HG02588 (cell line): ENCODE results near the gene PWWP2B.

Experiments used
- ATAC-seq: cut with Tn5 transposase; IDR thresholded peaks from one replicate; pipeline ENCODE4 v1.9.1; 2021; ENCODE audit warnings: mild to moderate bottlenecking, moderate library complexity; ENCODE audit not compliant: unreplicated experiment

PWWP2B gene

GRCh38 chr10:132444877-132445351 is 47.9 kb downstream of the PWWP2B start:
- ATAC-seq = no peak

DNA sequence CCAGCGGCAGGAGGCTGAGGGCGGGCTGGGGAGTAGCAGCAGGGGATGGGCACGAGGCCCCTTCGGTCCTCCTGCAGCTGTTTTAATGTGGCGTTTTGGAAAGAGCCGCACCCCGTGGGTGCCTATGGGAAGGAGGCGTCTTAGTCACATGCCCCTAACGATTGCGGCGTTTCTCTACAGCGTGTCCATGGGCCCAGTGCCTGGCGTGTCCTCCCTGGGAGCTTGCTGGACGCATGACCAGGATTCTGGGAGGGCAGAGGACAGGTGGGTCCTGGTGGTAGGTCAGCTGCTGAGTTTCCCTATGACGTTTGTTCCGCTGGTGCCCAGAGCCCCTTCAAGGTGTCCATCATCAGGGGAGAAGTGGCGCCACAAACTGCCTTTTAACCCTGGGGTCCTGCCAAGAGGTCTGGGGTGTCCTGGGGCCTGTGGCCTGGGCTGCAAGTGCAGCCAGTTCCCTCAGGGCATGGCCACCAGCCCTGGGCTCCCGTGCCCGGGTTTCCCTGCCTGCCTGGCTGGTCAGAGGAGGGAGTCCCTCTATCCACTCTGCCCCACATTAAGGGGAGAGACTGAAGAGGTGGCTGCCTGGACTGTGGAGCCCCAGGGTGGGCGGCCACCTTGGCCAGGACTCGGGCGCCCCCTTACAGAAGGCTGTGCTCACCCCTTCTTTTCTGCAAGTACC is 48.7 kb downstream of the PWWP2B start:
- ATAC-seq = no peak

DNA sequence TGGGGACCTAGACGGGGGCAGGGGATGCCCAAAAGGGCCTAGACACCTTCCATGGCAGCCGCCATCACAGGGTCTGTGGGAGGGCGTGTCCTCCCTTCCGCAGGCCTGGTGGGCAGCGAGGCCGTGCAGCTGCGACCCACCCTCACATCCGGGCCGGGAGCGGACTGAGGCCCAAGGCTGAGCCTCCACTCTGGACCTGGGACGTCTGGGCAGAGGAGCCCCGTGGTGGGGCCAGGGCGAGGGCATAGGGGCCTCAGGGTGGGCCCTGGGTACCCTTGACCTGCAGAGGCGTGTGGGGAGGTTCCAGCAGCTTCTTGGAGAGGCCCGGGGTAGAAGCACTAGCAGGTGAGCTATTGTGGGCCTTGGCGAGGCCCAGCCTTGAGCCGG is 49.2 kb downstream of the PWWP2B start:
- ATAC-seq = no peak

- ATAC-seq = peak; percentile 50
Observed at GRCh38 chr10:132446661-132447445, 49.9 kb downstream of the PWWP2B start.

- ATAC-seq = no peak
Observed at GRCh38 chr10:132447446-132448247, 50.6 kb downstream of the PWWP2B start.

DNA sequence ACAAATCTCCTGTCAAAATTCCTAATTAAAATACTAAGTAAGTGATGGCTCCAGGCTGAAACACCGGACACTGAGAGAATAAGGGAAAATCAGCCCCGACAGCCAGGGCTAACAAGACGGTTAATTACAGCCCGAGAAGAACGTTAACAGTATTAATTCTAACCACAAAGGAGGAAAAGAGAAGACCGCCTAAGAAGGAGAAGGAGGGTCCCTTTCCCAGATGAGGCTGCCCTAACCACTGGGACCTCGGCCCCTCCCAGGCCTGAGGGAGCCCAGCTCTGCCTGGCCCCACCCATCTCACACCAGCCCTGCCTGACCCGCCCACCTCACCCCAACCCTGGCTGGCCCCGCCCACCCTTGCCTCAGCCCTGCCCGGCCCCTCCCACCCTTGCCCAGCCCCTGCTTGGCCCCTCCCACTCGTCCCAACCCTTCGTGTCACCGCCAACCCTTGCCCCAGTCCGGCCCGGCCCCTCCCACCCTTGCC is 51.3 kb downstream of the PWWP2B start:
- ATAC-seq = no peak

- ATAC-seq = no peak
Observed at GRCh38 chr10:132449051-132449810, 52.2 kb downstream of the PWWP2B start.

DNA sequence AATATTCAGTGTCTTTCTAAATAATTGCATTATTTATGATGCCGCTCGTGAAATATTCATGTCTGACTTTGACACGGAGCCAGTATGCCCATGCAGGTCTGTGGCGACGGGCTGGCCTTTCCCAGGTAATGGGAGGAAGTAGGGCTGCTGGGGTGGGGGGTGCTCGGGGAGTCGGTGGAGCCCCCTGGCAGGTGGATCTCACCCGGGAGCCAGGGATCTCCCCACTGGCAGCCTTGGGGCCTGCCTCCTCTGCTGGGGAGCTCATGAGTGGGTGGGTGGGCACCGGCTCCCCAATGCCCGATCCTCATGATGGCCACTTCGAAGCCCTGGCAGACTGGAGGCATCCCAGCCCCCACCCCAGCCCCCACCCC is 52.8 kb downstream of the PWWP2B start:
- no peak for ATAC-seq

DNA sequence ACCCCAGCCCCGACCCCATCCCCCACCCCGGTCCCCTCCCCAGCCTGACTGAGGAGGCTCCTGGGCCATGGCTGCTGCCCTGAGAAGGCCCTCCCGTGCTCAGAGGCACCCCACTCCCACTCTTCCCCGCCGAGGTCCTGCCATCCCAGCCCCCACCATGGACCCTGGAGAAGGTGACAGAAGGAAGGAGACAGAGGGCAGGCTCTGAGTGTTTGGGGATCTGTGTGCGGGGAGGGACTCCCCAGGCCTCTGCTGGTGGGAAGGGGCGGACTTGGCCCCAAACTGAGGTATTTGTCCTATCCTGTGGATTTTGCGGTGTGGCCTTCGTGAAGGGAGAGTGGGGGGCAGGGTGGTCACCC is 53.4 kb downstream of the PWWP2B start:
- no peak for ATAC-seq

- no peak for ATAC-seq
Observed at GRCh38 chr10:132450825-132451505, 54.0 kb downstream of the PWWP2B start.

DNA sequence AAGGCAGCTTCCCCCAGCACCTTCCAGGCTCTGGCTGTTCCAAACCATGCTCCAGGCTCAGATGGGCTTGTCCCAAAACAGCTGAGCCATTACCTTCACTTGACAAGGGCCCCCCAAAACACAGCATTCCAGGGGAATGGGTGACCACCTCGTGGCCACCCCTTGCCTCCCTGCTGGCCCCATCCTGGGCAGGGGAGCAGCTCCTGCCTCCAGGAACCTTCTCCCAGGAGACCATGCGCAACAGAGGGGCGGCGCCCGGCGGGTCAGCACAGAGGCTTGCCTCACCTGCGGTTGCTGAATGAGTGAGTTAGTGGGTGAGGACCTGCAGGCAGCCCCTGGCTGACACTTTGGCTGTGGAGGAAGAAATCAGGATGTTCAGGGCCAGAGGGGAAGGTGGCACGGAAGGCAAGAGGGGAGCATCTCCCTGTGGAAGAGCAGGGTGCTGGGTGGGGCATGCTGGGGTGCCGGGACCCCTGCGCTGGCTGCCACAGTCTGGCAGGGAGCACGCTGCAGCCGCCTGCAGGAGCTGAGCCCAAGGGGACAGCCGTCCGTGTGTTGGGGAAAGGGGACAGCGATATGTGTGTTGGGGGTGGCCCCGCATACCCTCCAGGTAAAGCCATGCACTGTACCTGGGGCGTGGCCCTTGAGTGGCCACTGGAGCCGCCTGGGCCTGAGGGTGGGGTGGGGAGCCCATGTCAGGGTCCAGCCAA is 54.7 kb downstream of the PWWP2B start:
- ATAC-seq = no peak

DNA sequence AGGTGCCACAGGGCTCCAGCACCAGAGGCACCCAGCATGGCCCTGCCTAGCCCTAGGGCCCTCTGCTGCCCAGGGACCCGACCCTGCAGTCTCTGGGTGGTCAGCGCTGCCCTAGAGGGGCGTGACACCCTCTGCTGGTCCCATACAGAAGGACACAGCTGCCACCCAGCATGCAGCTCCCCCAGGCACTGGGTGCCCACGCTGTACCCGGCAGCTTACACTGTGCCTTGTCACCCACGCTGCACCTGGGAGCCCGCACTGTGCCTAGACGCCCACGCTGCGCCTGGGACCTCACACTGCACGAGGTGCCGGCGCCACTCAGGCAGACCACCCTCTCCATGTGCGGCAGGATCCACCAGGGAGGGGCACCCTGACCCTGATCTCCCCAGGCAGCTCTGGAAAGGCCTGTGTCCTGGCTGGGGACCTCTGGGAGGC is 55.2 kb downstream of the PWWP2B start:
- no peak for ATAC-seq

DNA sequence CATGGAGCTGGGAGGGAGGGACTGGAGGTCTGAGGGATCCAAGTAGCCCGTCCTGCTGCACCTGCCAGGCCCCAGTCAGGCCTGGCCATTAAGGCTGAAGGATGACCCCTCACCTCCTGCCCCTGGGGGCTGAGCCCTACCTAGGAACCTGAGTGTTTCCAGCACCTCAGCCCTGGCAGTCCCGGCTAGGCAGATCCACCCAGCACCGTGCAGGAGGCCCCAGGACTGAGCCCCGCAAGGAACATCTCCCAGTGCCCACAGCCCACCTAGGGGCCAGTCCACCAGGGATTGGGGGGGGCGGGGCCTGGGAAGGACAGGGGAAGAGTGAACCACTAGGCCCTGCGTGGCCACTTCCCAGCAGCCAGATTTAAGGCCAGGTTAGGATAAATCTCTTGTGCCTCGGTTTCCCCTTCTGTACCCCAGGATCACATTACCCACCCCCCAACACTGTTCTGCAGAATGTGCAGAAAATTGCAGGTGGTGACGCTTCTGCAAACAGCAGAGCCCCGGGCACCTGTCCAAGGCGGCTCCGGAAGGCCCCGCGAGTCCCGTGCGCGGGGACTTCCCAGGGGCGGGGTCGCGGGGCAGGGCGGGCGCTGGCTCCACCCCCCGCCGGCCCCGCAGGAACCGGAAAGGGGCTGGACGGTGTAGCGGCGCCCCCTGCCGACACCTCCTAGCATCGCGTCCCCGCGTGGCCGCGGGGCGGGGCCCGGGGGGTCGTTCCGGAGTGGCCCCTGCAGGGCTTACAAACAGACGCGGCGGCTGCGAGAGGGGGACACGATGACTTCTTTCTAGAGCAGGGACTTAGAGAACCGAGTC is 55.9 kb downstream of the PWWP2B start:
- ATAC-seq = peak; percentile 70

DNA sequence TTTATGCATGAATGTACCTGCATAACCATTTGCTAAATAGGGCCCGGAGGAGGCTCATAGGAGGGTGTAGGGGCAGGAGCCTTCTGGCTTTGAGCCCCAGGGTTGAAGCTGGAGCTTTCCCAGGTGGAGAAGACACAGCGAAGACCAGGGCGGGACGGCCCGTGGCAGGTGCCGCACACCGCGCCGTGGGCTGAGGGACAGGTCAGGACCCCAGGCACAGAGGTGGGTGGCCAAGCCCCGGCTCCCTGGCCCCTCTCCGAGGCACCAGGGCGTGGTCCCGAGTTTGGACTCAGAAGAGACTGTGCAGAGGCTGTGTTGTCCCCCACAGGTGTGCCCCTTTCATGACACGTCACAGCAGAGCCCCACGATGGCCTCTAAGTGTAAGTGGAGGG is 56.5 kb downstream of the PWWP2B start:
- no peak for ATAC-seq

DNA sequence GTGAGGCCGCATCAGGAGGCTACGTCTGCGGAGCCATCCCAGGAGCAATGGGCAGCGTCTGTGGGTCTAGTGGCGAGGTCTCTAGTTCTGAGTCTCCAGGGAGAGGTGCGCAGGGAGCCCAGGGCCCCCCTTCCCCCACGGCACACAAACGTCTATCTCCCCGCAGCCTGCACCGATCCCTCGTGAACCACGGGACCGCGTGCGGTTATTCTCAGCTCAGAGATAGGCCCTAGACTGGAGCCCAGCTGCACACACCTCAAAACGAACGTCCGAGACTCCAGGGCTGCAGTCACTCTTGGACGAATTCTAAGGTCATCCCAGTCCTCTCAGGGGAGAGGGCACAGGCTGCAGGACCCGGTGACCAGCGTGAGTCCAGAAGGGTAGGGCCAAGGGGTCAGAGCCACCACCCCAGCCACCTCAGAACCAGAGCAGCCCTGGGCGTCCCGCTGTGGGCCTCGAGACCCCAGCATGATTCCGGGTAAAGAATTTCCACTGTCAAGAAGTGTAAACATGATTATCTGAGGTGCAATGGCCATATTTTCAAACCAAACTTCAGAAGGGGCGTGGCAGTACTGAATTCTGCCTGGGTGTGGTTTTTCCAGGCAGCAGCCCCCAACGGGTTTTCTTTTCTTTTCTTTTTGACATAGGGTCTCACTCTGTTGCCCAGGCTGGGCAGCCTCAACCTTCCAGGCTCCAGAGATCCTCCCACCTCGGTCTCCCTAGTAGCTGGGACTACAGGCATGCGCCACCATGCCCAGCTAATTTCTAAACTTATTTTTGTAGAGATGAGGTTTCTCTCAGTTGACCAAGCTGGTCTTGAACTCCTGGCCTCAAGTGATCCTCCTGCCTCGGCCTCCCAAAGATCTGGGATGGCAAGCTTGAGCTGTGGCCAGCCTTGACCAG is 57.5 kb downstream of the PWWP2B start:
- no peak for ATAC-seq

- no peak for ATAC-seq
Observed at GRCh38 chr10:132455441-132455971, 58.5 kb downstream of the PWWP2B start.
